OCI-LY3 (cell line): Measurements from ENCODE around the gene LDB2.
"Not testable (repeated sequence)": the region's sequence is repeated elsewhere in the genome, so short reads cannot be mapped to it uniquely, and the experiment has no call there.

Experiments
- H2AFZ ChIP-seq: fragments of 200-600, 300-600 bp; shearing (Covaris generic); 2 replicates; pipeline ENCODE4 v1.6.0; 2014; ENCODE audit warnings: antibody characterized with exemption, low read depth, low read length
- H3K27ac ChIP-seq: fragments of 200-600, 300-600 bp; sonication (generic); 2 replicates; pipeline ENCODE4 v1.5.1; 2014; ENCODE audit warnings: mild to moderate bottlenecking, low read length, moderate library complexity, mixed read lengths
- H3K27me3 ChIP-seq: fragments of 200-600, 300-600 bp; sonication (generic); 2 replicates; pipeline ENCODE4 v1.6.1; 2014; ENCODE audit warnings: low read depth, low read length, mixed read lengths
- H3K36me3 ChIP-seq: fragments of 200-600, 300-600 bp; sonication (generic); replicated peaks from 2 replicates; pipeline ENCODE3; 2014; ENCODE audit warnings: low read depth, low read length, mixed read lengths
- H3K4me1 ChIP-seq: fragments of 300-600, 200-600 bp; sonication (generic); 2 replicates; pipeline ENCODE4 v1.6.1; 2014; ENCODE audit warnings: low read length, mixed read lengths
- H3K4me2 ChIP-seq: fragments of 200-600, 300-600 bp; sonication (generic); 2 replicates; pipeline ENCODE4 v1.6.1; 2014; ENCODE audit warnings: low read length, mixed read lengths
- H3K4me3 ChIP-seq: fragments of 300-600, 200-600 bp; sonication (generic); 2 replicates; pipeline ENCODE4 v1.5.1; 2014; ENCODE audit warnings: antibody characterized with exemption, mild to moderate bottlenecking, low read length, moderate library complexity
- H3K79me2 ChIP-seq: fragments of 300-600, 200-600 bp; shearing (Covaris generic); 2 replicates; pipeline ENCODE4 v1.6.1; 2014; ENCODE audit warnings: mild to moderate bottlenecking, low read length, mixed read lengths
- H3K9ac ChIP-seq: fragments of 300-600, 200-600 bp; shearing (Covaris generic); 2 replicates; pipeline ENCODE4 v1.6.0; 2014; ENCODE audit warnings: mild to moderate bottlenecking, low read length, moderate library complexity
- H3K9me3 ChIP-seq: fragments of 200-600, 300-600 bp; shearing (Covaris generic); 2 replicates; pipeline ENCODE4 v1.6.1; 2014; ENCODE audit warnings: low read length, mixed read lengths; ENCODE audit not compliant: insufficient read depth
- H4K20me1 ChIP-seq: fragments of 200-600, 300-600 bp; sonication (generic); 2 replicates; pipeline ENCODE4 v1.6.1; 2016; ENCODE audit warnings: low read length, mixed read lengths; ENCODE audit not compliant: insufficient read depth
- EZH2phosphoT487 ChIP-seq: fragments of 200-600 bp; shearing (Covaris generic); IDR thresholded peaks from 2 replicates; pipeline ENCODE4 v1.6.1; 2018; ENCODE audit warnings: antibody characterized with exemption, mixed run types, low read depth
- TF ChIP-seq, protein P1 (sequence below): fragments of 200-600, 300-600 bp; sonication (generic); IDR thresholded peaks from 2 replicates; pipeline ENCODE4 v1.5.1; 2014; ENCODE audit warnings: antibody characterized with exemption, low read length, low read depth

The LDB2 gene

DNA sequence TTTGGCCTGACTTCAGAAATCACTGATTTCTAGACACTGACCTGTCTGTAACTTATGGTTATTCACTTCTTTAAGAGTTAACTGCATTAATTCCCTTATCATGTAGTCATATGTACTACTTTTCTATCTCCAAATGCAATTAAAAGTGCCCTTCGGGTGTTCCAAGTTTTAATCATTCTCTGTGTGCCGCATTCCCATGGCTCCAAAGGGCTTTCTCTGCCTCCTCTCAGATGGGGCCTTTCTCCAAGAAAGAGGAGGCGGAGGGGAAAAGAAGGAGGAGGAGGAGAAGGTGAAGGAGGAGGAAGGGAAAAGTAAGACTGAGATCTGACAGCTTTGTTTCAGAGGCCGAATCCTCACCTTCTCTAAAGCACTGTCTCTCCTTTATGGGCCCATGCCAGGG lies 325.8 kb downstream of the LDB2 start:
- peaks cover 3% of the 10 kb centered on the region; the same call in 1 of the 2 replicates for H3K27me3 ChIP-seq
- H3K9me3 ChIP-seq, result no peaks in the 10 kb centered on the region
- no peak overlapping the region for H3K27ac ChIP-seq
- H3K4me2 ChIP-seq, result no peak overlapping the region
- no peak overlapping the region for H2AFZ ChIP-seq
- H3K4me3 ChIP-seq, result no peak overlapping the region
- H3K79me2 ChIP-seq, result no peaks in the 10 kb centered on the region
- TF ChIP-seq, protein P1, sequence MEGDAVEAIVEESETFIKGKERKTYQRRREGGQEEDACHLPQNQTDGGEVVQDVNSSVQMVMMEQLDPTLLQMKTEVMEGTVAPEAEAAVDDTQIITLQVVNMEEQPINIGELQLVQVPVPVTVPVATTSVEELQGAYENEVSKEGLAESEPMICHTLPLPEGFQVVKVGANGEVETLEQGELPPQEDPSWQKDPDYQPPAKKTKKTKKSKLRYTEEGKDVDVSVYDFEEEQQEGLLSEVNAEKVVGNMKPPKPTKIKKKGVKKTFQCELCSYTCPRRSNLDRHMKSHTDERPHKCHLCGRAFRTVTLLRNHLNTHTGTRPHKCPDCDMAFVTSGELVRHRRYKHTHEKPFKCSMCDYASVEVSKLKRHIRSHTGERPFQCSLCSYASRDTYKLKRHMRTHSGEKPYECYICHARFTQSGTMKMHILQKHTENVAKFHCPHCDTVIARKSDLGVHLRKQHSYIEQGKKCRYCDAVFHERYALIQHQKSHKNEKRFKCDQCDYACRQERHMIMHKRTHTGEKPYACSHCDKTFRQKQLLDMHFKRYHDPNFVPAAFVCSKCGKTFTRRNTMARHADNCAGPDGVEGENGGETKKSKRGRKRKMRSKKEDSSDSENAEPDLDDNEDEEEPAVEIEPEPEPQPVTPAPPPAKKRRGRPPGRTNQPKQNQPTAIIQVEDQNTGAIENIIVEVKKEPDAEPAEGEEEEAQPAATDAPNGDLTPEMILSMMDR, result no peak
- TF ChIP-seq EZH2phosphoT487, result no peak
- no peaks in the 10 kb centered on the region for H3K4me1 ChIP-seq
- H3K36me3 ChIP-seq, result no peaks in the 10 kb centered on the region
- no peak overlapping the region for H3K9ac ChIP-seq
- H4K20me1 ChIP-seq, result no peaks in the 10 kb centered on the region

DNA sequence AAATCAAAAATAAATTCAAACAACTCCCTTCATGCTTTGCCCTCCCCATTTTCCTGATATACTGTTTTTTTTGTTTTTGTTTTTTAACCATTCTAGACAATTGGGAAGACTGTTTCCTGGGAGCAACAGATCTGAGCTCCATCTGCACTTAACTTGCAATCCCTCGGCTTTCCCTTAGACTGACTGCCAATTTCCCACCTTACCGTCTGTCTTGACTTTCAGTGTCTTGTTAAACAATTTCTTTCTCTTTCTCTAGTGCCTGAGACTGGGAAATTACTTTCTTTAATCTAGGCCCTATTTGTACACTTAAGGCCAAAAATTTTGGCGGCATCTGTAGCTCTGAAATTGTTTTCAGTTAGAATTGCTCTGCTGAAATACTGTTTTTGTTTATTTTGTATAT lies 326.3 kb downstream of the LDB2 start:
- no peak overlapping the region for H3K4me3 ChIP-seq
- TF ChIP-seq, protein P1, result no peak
- TF ChIP-seq EZH2phosphoT487, result no peak
- no peak overlapping the region for H3K27ac ChIP-seq
- peaks cover 3% of the 10 kb centered on the region; the same call in 1 of the 2 replicates for H3K27me3 ChIP-seq
- H3K9ac ChIP-seq, result no peak overlapping the region
- H4K20me1 ChIP-seq, result no peaks in the 10 kb centered on the region
- H3K4me2 ChIP-seq, result no peak overlapping the region
- H3K9me3 ChIP-seq, result no peaks in the 10 kb centered on the region
- no peaks in the 10 kb centered on the region for H3K36me3 ChIP-seq
- H3K79me2 ChIP-seq, result no peaks in the 10 kb centered on the region
- no peaks in the 10 kb centered on the region for H3K4me1 ChIP-seq
- H2AFZ ChIP-seq, result no peak overlapping the region

DNA sequence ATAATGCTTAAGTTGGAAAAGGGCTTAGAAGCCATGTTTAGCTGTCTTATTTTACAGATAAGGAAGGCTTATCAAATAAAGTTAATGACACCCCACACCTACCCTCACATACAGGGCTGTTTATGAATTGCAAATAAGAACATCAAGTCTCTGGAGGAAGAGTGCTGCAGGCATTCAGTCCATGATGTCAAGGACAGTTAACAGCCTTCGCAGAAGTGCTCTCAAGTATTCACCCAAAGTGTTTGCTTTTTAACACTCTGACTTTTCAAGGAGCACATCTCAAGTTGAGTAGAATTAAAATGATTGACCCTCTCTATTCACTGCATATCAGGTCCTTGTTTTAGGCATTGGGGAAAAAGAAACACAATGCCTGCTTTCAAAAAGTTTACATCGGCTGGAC lies 328.7 kb downstream of the LDB2 start:
- peaks cover 3% of the 10 kb centered on the region; the same call in 1 of the 2 replicates for H3K27me3 ChIP-seq
- no peak overlapping the region for H3K4me2 ChIP-seq
- H4K20me1 ChIP-seq, result no peaks in the 10 kb centered on the region
- no peak overlapping the region for H3K9ac ChIP-seq
- H3K79me2 ChIP-seq, result no peaks in the 10 kb centered on the region
- H3K36me3 ChIP-seq, result no peaks in the 10 kb centered on the region
- H2AFZ ChIP-seq, result no peak overlapping the region
- no peaks in the 10 kb centered on the region for H3K9me3 ChIP-seq
- H3K4me3 ChIP-seq, result no peak overlapping the region
- TF ChIP-seq, protein P1, result no peak
- no peak for TF ChIP-seq EZH2phosphoT487
- H3K4me1 ChIP-seq, result no peaks in the 10 kb centered on the region
- H3K27ac ChIP-seq, result no peak overlapping the region

DNA sequence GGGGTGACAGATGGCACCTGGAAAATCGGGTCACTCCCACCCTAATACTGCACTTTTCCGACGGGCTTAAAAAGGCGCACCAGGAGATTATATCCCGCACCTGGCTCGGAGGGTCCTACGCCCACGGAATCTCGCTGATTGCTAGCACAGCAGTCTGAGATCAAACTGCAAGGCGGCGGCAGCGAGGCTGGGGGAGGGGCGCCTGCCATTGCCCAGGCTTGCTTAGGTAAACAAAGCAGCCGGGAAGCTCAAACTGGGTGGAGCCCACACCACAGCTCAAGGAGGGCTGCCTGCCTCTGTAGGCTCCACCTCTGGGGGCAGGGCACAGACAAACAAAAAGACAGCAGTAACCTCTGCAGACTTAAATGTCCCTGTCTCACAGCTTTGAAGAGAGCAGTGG lies 341.1 kb downstream of the LDB2 start:
- H3K9me3 ChIP-seq, H3K9ac ChIP-seq, H2AFZ ChIP-seq, H3K4me1 ChIP-seq, H3K79me2 ChIP-seq, H3K27ac ChIP-seq, H3K4me2 ChIP-seq, H3K27me3 ChIP-seq, H3K4me3 ChIP-seq, H3K36me3 ChIP-seq, H4K20me1 ChIP-seq: not testable (repeated sequence)

DNA sequence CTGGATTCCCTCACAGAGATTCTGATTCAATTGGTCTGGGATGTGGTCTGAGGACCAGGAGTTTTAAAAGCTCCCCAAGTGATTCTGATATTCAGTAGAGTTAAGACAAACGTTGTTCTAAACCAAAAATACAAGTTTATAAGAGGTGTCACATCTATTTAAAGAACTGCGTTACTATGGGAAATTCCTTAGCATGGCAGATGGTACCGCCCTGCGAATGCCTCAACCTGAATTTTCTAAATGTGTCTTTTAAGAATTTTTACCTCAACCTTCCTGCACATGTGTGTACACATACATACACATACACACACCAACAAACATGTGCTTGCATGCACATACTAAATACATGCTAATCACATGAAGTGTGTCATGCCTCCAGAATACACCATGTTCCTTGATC lies 343.3 kb downstream of the LDB2 start:
- Histone ChIP-seq H3K27ac (no peak overlapping the region), H3K36me3 (no peaks in the 10 kb centered on the region), H3K4me1 (no peaks in the 10 kb centered on the region), H3K9ac (no peak overlapping the region), H3K4me3 (no peak overlapping the region), H4K20me1 (no peaks in the 10 kb centered on the region), H3K79me2 (no peaks in the 10 kb centered on the region), H2AFZ (no peak overlapping the region), H3K9me3 (no peaks in the 10 kb centered on the region), H3K4me2 (no peak overlapping the region), H3K27me3 (no peaks in the 10 kb centered on the region)
- TF ChIP-seq, protein P1, result no peak
- no peak for TF ChIP-seq EZH2phosphoT487
